ENCODE results near the gene KAT6B.
"Not testable (repeated sequence)": the region's sequence is repeated elsewhere in the genome, so short reads cannot be mapped to it uniquely, and the experiment has no call there.

The KAT6B gene

GRCh38 chr10:74826142-74827044 lies at the start of gene KAT6B:
TSS of gene KAT6B (plus strand) at chr10:74826600. CDS start at chr10:74842858, 16,258 bp downstream.
- peak; percentile 99 for DNase-seq (ENCODE audit: low spot score)

- no peak for DNase-seq (ENCODE audit: low spot score)
These were observed 47.8 kb upstream of the KAT6B start for GRCh38 chr10:74778436-74779094.

- not testable (repeated sequence) for DNase-seq (ENCODE audit: low spot score)
These were observed 44.5 kb upstream of the KAT6B start for GRCh38 chr10:74781870-74782269.

- no peak for DNase-seq (ENCODE audit: low spot score)
These were observed 41.9 kb upstream of the KAT6B start for GRCh38 chr10:74784462-74784861.

GRCh38 chr10:74786126-74786525 lies 40.3 kb upstream of the KAT6B start:
- DNase-seq (ENCODE audit: low spot score), result no peak

GRCh38 chr10:74787457-74787856 lies 38.9 kb upstream of the KAT6B start:
- DNase-seq (ENCODE audit: low spot score), result no peak

GRCh38 chr10:74791979-74792378 lies 34.4 kb upstream of the KAT6B start:
- DNase-seq (ENCODE audit: low spot score), result not testable (repeated sequence)

- DNase-seq (ENCODE audit: low spot score), result no peak
These were observed 33.7 kb upstream of the KAT6B start for GRCh38 chr10:74792726-74793125.

GRCh38 chr10:74793240-74793639 lies 33.2 kb upstream of the KAT6B start:
- DNase-seq (ENCODE audit: low spot score), result not testable (repeated sequence)

- DNase-seq (ENCODE audit: low spot score), result no peak
These were observed 31.9 kb upstream of the KAT6B start for GRCh38 chr10:74794531-74794930.

- no peak for DNase-seq (ENCODE audit: low spot score)
These were observed 28.9 kb upstream of the KAT6B start for GRCh38 chr10:74797550-74797949.

- peak; percentile 21 for DNase-seq (ENCODE audit: low spot score)
These were observed 26.6 kb upstream of the KAT6B start for GRCh38 chr10:74799721-74800221.

- no peak for DNase-seq (ENCODE audit: low spot score)
These were observed 25.0 kb upstream of the KAT6B start for GRCh38 chr10:74801447-74801846.

GRCh38 chr10:74808501-74808900 lies 17.9 kb upstream of the KAT6B start:
- no peak for DNase-seq (ENCODE audit: low spot score)

GRCh38 chr10:74810087-74810486 lies 16.3 kb upstream of the KAT6B start:
- no peak for DNase-seq (ENCODE audit: low spot score)

- DNase-seq (ENCODE audit: low spot score), result no peak
These were observed 12.8 kb upstream of the KAT6B start for GRCh38 chr10:74813381-74814259.

GRCh38 chr10:74814797-74815196 lies 11.6 kb upstream of the KAT6B start:
- no peak for DNase-seq (ENCODE audit: low spot score)

GRCh38 chr10:74816824-74817498 lies 9.4 kb upstream of the KAT6B start:
- DNase-seq (ENCODE audit: low spot score), result no peak

- no peak for DNase-seq (ENCODE audit: low spot score)
These were observed 4.9 kb upstream of the KAT6B start for GRCh38 chr10:74821501-74821900.

GRCh38 chr10:74822101-74822500 lies 4.3 kb upstream of the KAT6B start:
- DNase-seq (ENCODE audit: low spot score), result peak; percentile 18

- peak; percentile 75 for DNase-seq (ENCODE audit: low spot score)
These were observed 3.8 kb upstream of the KAT6B start for GRCh38 chr10:74822521-74823089.

All from hepatic stellate cell (primary cell).